ENCODE results near the gene KCNA4. TPM values are rescaled to one million over a fixed set of nuclear protein-coding genes. Genes with fewer than 3 reads are reported as not detected.
"Not testable (repeated sequence)": the region's sequence is repeated elsewhere in the genome, so short reads cannot be mapped to it uniquely, and the experiment has no call there.

The KCNA4 gene
- total RNA-seq, 1 donor from 2014 or later: not detected

DNA sequence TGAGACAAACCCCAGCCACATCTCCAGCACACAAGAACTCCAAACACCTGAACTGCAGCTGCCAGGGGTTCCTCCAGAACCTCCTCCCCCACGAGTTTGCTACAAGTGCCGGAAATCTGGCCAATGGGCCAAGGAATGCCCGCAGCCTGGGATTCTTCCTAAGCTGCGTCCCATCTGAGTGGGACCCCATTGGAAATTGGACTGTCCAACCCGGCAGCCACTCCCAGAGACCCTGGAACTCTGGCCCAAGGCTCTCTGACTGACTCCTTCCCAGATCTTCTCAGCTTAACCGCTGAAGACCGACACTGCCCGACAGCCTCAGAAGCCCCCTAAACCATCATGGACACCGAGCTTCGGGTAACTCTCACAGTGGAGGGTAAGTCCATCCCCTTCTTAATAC, 41.2 kb downstream of the KCNA4 start:
- intact Hi-C loops (cut with micrococcal nuclease); H3K27ac Mint-ChIP-seq; H3K27me3 Mint-ChIP-seq (ENCODE audit: insufficient read depth); H3K4me3 Mint-ChIP-seq; DNase-seq (ENCODE audit: low spot score); H3K36me3 Mint-ChIP-seq (ENCODE audit: low read depth); H3K4me1 Mint-ChIP-seq (ENCODE audit: low read depth): not testable (repeated sequence)
- peaks cover 25% of the 10 kb centered on the region for H3K9me3 Mint-ChIP-seq

DNA sequence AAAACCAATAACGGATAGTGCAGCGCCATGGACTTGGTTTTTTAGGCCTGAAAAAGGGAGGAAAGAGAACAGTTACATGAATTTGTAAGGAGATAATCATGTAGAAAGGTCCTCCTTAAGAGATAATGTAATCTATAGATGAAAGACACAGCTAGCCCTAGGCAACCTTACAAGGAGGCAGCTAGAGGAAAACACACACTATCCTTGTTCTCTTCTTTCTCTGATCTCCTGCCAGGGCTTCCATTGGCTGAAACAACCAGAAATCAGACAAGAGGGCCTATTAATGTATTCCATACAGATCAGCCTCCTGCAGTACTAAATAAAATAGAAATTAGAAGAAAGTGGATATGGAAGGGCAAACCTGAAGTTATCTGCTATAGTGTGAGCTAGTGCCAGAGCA, 53.0 kb downstream of the KCNA4 start:
- Mint-ChIP-seq H3K27me3 (ENCODE audit: insufficient read depth) (no peaks in the 10 kb centered on the region), H3K9me3 (peaks cover 4% of the 10 kb centered on the region), H3K36me3 (ENCODE audit: low read depth) (no peaks in the 10 kb centered on the region), H3K4me3 (no peak overlapping the region), H3K4me1 (ENCODE audit: low read depth) (no peaks in the 10 kb centered on the region), H3K27ac (no peak overlapping the region)
- intact Hi-C loops (cut with micrococcal nuclease): no loop called here
- DNase-seq (ENCODE audit: low spot score): no peak

DNA sequence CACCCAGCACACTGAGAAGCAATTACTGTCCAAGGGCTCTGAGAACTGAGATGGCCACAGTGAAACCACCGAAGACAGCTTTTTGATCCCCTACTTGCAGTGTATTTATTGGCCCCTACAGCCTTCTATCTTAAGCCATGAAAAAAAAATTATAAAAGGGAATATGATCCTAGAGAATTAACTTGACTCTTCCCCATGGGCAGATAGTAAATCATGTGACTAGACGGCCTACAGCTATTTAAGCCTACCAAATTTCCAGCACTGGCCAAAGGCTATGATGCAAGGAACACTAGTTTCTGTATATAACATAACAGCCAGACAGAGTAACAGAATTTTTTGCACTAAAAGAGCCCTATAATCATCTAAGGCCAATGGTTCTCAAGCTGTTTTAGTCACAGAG, 53.8 kb downstream of the KCNA4 start:
- Mint-ChIP-seq H3K36me3 (ENCODE audit: low read depth) (no peaks in the 10 kb centered on the region), H3K4me1 (ENCODE audit: low read depth) (no peaks in the 10 kb centered on the region), H3K9me3 (peaks cover 4% of the 10 kb centered on the region), H3K27me3 (ENCODE audit: insufficient read depth) (no peaks in the 10 kb centered on the region), H3K27ac (no peak overlapping the region), H3K4me3 (no peak overlapping the region)
- intact Hi-C loops (cut with micrococcal nuclease): no loop called here
- no peak for DNase-seq (ENCODE audit: low spot score)

DNA sequence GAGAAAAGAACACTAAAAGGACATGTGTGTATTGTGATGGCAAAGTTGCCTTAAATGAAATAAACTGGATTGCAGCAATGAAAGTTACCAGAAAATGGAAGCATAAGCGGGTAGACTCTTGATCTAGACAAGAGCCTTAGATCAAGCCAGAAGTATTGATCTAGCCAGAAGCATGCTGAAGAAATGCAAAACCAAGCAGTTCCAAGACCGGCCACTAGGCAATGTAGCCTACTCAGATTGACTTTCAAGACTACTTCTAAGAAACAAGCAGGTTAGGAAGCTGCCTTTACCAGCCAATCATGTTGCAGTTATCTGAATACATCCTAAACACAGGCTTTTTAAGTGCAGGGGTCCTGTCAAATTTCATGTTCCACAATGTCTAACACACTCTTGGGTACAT, 54.6 kb downstream of the KCNA4 start:
- no peaks in the 10 kb centered on the region for H3K27me3 Mint-ChIP-seq (ENCODE audit: insufficient read depth)
- no peak overlapping the region for H3K27ac Mint-ChIP-seq
- intact Hi-C loops (cut with micrococcal nuclease): no loop called here
- peaks cover 4% of the 10 kb centered on the region for H3K9me3 Mint-ChIP-seq
- no peaks in the 10 kb centered on the region for H3K36me3 Mint-ChIP-seq (ENCODE audit: low read depth)
- no peak for DNase-seq (ENCODE audit: low spot score)
- H3K4me3 Mint-ChIP-seq: no peak overlapping the region
- H3K4me1 Mint-ChIP-seq (ENCODE audit: low read depth): no peaks in the 10 kb centered on the region

Other genes with a start within 250 kb of the KCNA4 start
- not detected in 2 replicates for gene FSHB, start 214.0 kb upstream of the KCNA4 start, total RNA-seq

Data from activated T-helper 1 cell treated with anti-CD3 and anti-CD28 coated beads, Interleukin-12 subunit alpha, Interleukin-12 subunit beta, Interleukin-2, Interleukin-4 antibody, amounts not matched to agents 30 ng/mL and 10 ng/mL and 1 ng/mL, durations not matched to agents 14 hours and 24 hours and 36 hours (primary cell).